SJSA1 (cell line): ENCODE data around the gene MICB. TPM values are rescaled to one million over a fixed set of nuclear protein-coding genes. Genes with fewer than 3 reads are reported as not detected.
A peak's percentile ranks its signal among the peaks of the same experiment; 100 is the strongest.

Experiments
- DNase-seq, 2 experiments: peaks; one replicate each; pipeline ENCODE4 v3.0.0-alpha.2; 2015 to 2020; ENCODE audit warnings: low spot score in 2 of 2, low read depth in 1 of 2
- H3K27ac ChIP-seq: fragments of 250-450 bp; sonication (Bioruptor Pico); 2 replicates; pipeline ENCODE4 v1.5.1; 2020; ENCODE audit warnings: mild to moderate bottlenecking, moderate library complexity
- H3K27me3 ChIP-seq: fragments of 250-450 bp; sonication (Bioruptor Pico); replicated peaks from 2 replicates; pipeline ENCODE4 v1.5.1; 2020; ENCODE audit warnings: mild to moderate bottlenecking, moderate library complexity
- H3K36me3 ChIP-seq: fragments of 250-450 bp; sonication (Bioruptor Pico); 2 replicates; pipeline ENCODE4 v1.5.1; 2020; ENCODE audit warnings: mild to moderate bottlenecking
- H3K4me1 ChIP-seq: fragments of 250-450 bp; sonication (Bioruptor Pico); replicated peaks from 2 replicates; pipeline ENCODE4 v1.6.1; 2021; ENCODE audit warnings: mild to moderate bottlenecking
- H3K4me3 ChIP-seq: fragments of 250-450 bp; sonication (Bioruptor Pico); 2 replicates; pipeline ENCODE4 v1.5.1; 2020; ENCODE audit warnings: mild to moderate bottlenecking
- H3K9me3 ChIP-seq: fragments of 250-450 bp; sonication (Bioruptor Pico); replicated peaks from 2 replicates; pipeline ENCODE4 v1.5.1; 2020; ENCODE audit warnings: mild to moderate bottlenecking
- total RNA-seq: library from RNA; depleted of rRNA; stranded (reverse); fragments of >200 nt; shearing (Covaris generic); gene quantifications from 2 replicates; pipeline ENCODE4 v1.2.3, GENCODE V29; 2014

MICB gene
- total RNA-seq, 1 experiment from 2014 or later, result 60.0 TPM

- peaks cover 11% of the 10 kb centered on the region for H3K4me1 ChIP-seq
- H3K4me3 ChIP-seq, result no peak overlapping the region
- no peak overlapping the region for H3K27ac ChIP-seq
- peaks cover 78% of the 10 kb centered on the region for H3K36me3 ChIP-seq
- no peaks in the 10 kb centered on the region for H3K27me3 ChIP-seq
- no peaks in the 10 kb centered on the region for H3K9me3 ChIP-seq
- DNase-seq, result no peak
Measured at GRCh38 chr6:31531771-31532643, 34.1 kb downstream of the MICB start.

- peaks cover 6% of the 10 kb centered on the region for H3K4me1 ChIP-seq
- H3K4me3 ChIP-seq, result no peak overlapping the region
- H3K27me3 ChIP-seq, result no peaks in the 10 kb centered on the region
- H3K36me3 ChIP-seq, result peaks cover 83% of the 10 kb centered on the region
- no peak for DNase-seq
- H3K9me3 ChIP-seq, result no peaks in the 10 kb centered on the region
- H3K27ac ChIP-seq, result no peak overlapping the region
Measured at GRCh38 chr6:31532644-31533454, 34.9 kb downstream of the MICB start.

- peaks cover 89% of the 10 kb centered on the region for H3K36me3 ChIP-seq
- no peaks in the 10 kb centered on the region for H3K9me3 ChIP-seq
- no peak overlapping the region for H3K27ac ChIP-seq
- H3K4me3 ChIP-seq, result no peak overlapping the region
- no peaks in the 10 kb centered on the region for H3K27me3 ChIP-seq
- no peak for DNase-seq
- H3K4me1 ChIP-seq, result peaks cover 6% of the 10 kb centered on the region
Measured at GRCh38 chr6:31533455-31533841, 35.5 kb downstream of the MICB start.

- H3K9me3 ChIP-seq, result no peaks in the 10 kb centered on the region
- H3K4me1 ChIP-seq, result peaks cover 8% of the 10 kb centered on the region
- no peak overlapping the region for H3K4me3 ChIP-seq
- H3K27me3 ChIP-seq, result no peaks in the 10 kb centered on the region
- peaks cover 95% of the 10 kb centered on the region for H3K36me3 ChIP-seq
- no peak overlapping the region for H3K27ac ChIP-seq
- no peak for DNase-seq
Measured at GRCh38 chr6:31534011-31534410, 36.1 kb downstream of the MICB start.

GRCh38 chr6:31534521-31535040, 36.6 kb downstream of the MICB start:
- no peak overlapping the region for H3K27ac ChIP-seq
- peaks cover 11% of the 10 kb centered on the region for H3K4me1 ChIP-seq
- H3K27me3 ChIP-seq, result no peaks in the 10 kb centered on the region
- DNase-seq, result no peak
- H3K4me3 ChIP-seq, result no peak overlapping the region
- peaks cover 97% of the 10 kb centered on the region for H3K36me3 ChIP-seq
- no peaks in the 10 kb centered on the region for H3K9me3 ChIP-seq

GRCh38 chr6:31535538-31536324, 37.8 kb downstream of the MICB start:
- H3K27me3 ChIP-seq, result no peaks in the 10 kb centered on the region
- H3K36me3 ChIP-seq, result peaks cover 99% of the 10 kb centered on the region

GRCh38 chr6:31538805-31539400, 41.0 kb downstream of the MICB start:
- Histone ChIP-seq H3K27me3 (no peaks in the 10 kb centered on the region), H3K4me1 (peaks cover 23% of the 10 kb centered on the region), H3K36me3 (peaks cover 76% of the 10 kb centered on the region), H3K27ac (no peak overlapping the region), H3K9me3 (no peaks in the 10 kb centered on the region), H3K4me3 (no peak overlapping the region)
- DNase-seq, result no peak

More at GRCh38 chr6:31535538-31536324, 37.8 kb downstream of the MICB start:
- H3K9me3 ChIP-seq, result no peaks in the 10 kb centered on the region
- no peak for DNase-seq
- no peak overlapping the region for H3K27ac ChIP-seq
- no peak overlapping the region for H3K4me3 ChIP-seq
- H3K4me1 ChIP-seq, result peaks cover 16% of the 10 kb centered on the region

- DNase-seq, result peak in 1 of 2 experiments; percentile 21
- H3K27me3 ChIP-seq, result no peaks in the 10 kb centered on the region
- H3K4me1 ChIP-seq, result peaks cover 23% of the 10 kb centered on the region
- peak overlapping the region; percentile 93 for H3K27ac ChIP-seq
- peaks cover 58% of the 10 kb centered on the region for H3K36me3 ChIP-seq
- H3K4me3 ChIP-seq, result peak overlapping the region; percentile 60
- H3K9me3 ChIP-seq, result no peaks in the 10 kb centered on the region
Measured at GRCh38 chr6:31540640-31541039, 42.7 kb downstream of the MICB start.

GRCh38 chr6:31541059-31541657, 43.2 kb downstream of the MICB start:
- H3K4me1 ChIP-seq, result peaks cover 23% of the 10 kb centered on the region
- no peaks in the 10 kb centered on the region for H3K9me3 ChIP-seq
- DNase-seq, result no peak
- H3K27me3 ChIP-seq, result no peaks in the 10 kb centered on the region
- H3K36me3 ChIP-seq, result peaks cover 53% of the 10 kb centered on the region
- peak overlapping the region; percentile 60 for H3K4me3 ChIP-seq
- peak overlapping the region; percentile 93 for H3K27ac ChIP-seq

GRCh38 chr6:31541658-31542521, 43.9 kb downstream of the MICB start, which contains the start of gene DDX39B:
DDX39B (minus strand) TSS chr6:31542003; CDS start chr6:31540532, 1,471 bp downstream.
- no peaks in the 10 kb centered on the region for H3K27me3 ChIP-seq
- no peaks in the 10 kb centered on the region for H3K9me3 ChIP-seq
- peaks cover 46% of the 10 kb centered on the region for H3K36me3 ChIP-seq
- peak within 1 kb of the TSS; percentile 93 for H3K27ac ChIP-seq
- peaks cover 23% of the 10 kb centered on the region for H3K4me1 ChIP-seq
- peak; percentile 97 to 98 for DNase-seq
- H3K4me3 ChIP-seq, result peak within 1 kb of the TSS; percentile 60

GRCh38 chr6:31543639-31544038, 45.7 kb downstream of the MICB start:
- H3K27me3 ChIP-seq, result no peaks in the 10 kb centered on the region
- DNase-seq, result no peak
- no peak overlapping the region for H3K4me3 ChIP-seq
- H3K36me3 ChIP-seq, result peaks cover 34% of the 10 kb centered on the region
- no peak overlapping the region for H3K27ac ChIP-seq
- peaks cover 32% of the 10 kb centered on the region for H3K4me1 ChIP-seq
- H3K9me3 ChIP-seq, result no peaks in the 10 kb centered on the region

GRCh38 chr6:31544676-31545075, 46.7 kb downstream of the MICB start:
- H3K27me3 ChIP-seq, result no peaks in the 10 kb centered on the region
- H3K9me3 ChIP-seq, result no peaks in the 10 kb centered on the region
- H3K27ac ChIP-seq, result no peak overlapping the region
- peaks cover 34% of the 10 kb centered on the region for H3K36me3 ChIP-seq
- peaks cover 24% of the 10 kb centered on the region for H3K4me1 ChIP-seq
- no peak overlapping the region for H3K4me3 ChIP-seq
- DNase-seq, result no peak
